Epithelial cell of esophagus (primary cell): Measurements from ENCODE around the gene SCAMP2.
"Not testable (repeated sequence)": the region's sequence is repeated elsewhere in the genome, so short reads cannot be mapped to it uniquely, and the experiment has no call there.

Source experiments
- DNase-seq: peaks from one replicate; pipeline ENCODE4 v3.0.0; 2010; ENCODE audit warnings: low read depth
- H3K4me3 ChIP-seq: 2 replicates; pipeline ENCODE4 v1.5.1; 2011; ENCODE audit warnings: mild to moderate bottlenecking, low read length, control low read depth
- CTCF ChIP-seq: IDR thresholded peaks from 2 replicates; pipeline ENCODE4 v1.5.1; 2011; ENCODE audit warnings: low read depth, mild to moderate bottlenecking, low read length, control low read depth, inconsistent platforms; ENCODE audit not compliant: insufficient read depth; ENCODE audit errors: missing control alignments

Gene SCAMP2

GRCh38 chr15:74897300-74897701 lies 24.1 kb upstream of the SCAMP2 start:
- no peak overlapping the region for H3K4me3 ChIP-seq
- DNase-seq: no peak
- TF ChIP-seq CTCF: no peak

GRCh38 chr15:74896316-74896715 lies 23.2 kb upstream of the SCAMP2 start:
- H3K4me3 ChIP-seq: no peak overlapping the region
- no peak for TF ChIP-seq CTCF
- no peak for DNase-seq

- H3K4me3 ChIP-seq: no peak overlapping the region
- TF ChIP-seq CTCF: no peak
- no peak for DNase-seq
Observed at GRCh38 chr15:74895830-74896229, 22.7 kb upstream of the SCAMP2 start.

- DNase-seq, H3K4me3 ChIP-seq: not testable (repeated sequence)
Observed at GRCh38 chr15:74894383-74894782, 21.2 kb upstream of the SCAMP2 start.

- DNase-seq: no peak
- H3K4me3 ChIP-seq: no peak overlapping the region
- TF ChIP-seq CTCF: no peak
Observed at GRCh38 chr15:74893627-74894026, 20.5 kb upstream of the SCAMP2 start.

GRCh38 chr15:74892931-74893330 lies 19.8 kb upstream of the SCAMP2 start:
- H3K4me3 ChIP-seq: no peak overlapping the region
- DNase-seq: no peak
- TF ChIP-seq CTCF: no peak

GRCh38 chr15:74892313-74892712 lies 19.1 kb upstream of the SCAMP2 start:
- TF ChIP-seq CTCF: no peak
- DNase-seq: peak; percentile 69
- H3K4me3 ChIP-seq: no peak overlapping the region

- DNase-seq: peak; percentile 42
- no peak overlapping the region for H3K4me3 ChIP-seq
- TF ChIP-seq CTCF: no peak
Observed at GRCh38 chr15:74891469-74891868, 18.3 kb upstream of the SCAMP2 start.
